ENCODE results near the gene ATP5PD. TPM values are rescaled to one million over a fixed set of nuclear protein-coding genes. Genes with fewer than 3 reads are reported as not detected.

The ATP5PD gene
- total RNA-seq, 1 experiment from 2014 or later = 344 TPM

- H2BK12ac ChIP-seq (ENCODE audit: insufficient read length, low read depth, low read length) = no peak overlapping the region
- no peak overlapping the region; the same call in 1 of the 2 replicates for H2BK15ac ChIP-seq (ENCODE audit: low read depth, low read length)
- H3K18ac ChIP-seq (ENCODE audit: insufficient read length, low read depth, low read length) = no peak overlapping the region
- no peak overlapping the region for H3K14ac ChIP-seq (ENCODE audit: insufficient read depth, low read length)
- no peak overlapping the region for H2BK120ac ChIP-seq (ENCODE audit: low read depth, low read length, poor library complexity, severe bottlenecking)
- no peak overlapping the region for H3K4ac ChIP-seq (ENCODE audit: low read depth, low read length)
- no peak overlapping the region for H3K23ac ChIP-seq (ENCODE audit: insufficient read length, low read depth, low read length)
- no peak overlapping the region for H2AFZ ChIP-seq (ENCODE audit: low read length)
- no peaks in the 10 kb centered on the region for H4K20me1 ChIP-seq (ENCODE audit: control insufficient read depth, insufficient read depth, insufficient read length)
- DNase-seq = no peak
- H2BK20ac ChIP-seq (ENCODE audit: low read depth, low read length, poor library complexity, severe bottlenecking) = no peak overlapping the region
- no peaks in the 10 kb centered on the region for H3K79me2 ChIP-seq (ENCODE audit: insufficient read depth, low read length)
- H3K27me3 ChIP-seq (ENCODE audit: insufficient read depth, low read length) = no peaks in the 10 kb centered on the region
- H4K5ac ChIP-seq (ENCODE audit: insufficient read length, low read depth, low read length) = no peak overlapping the region
- H3K27ac ChIP-seq (ENCODE audit: insufficient read length, low read depth, low read length) = peak overlapping the region; percentile 51
- Mint-ChIP-seq H3K27me3 (ENCODE audit: low read depth) (no peaks in the 10 kb centered on the region), H3K27ac (peak overlapping the region; percentile 57 to 78 (median 67); a peak in 5 of 7 replicates), H3K9me3 (peaks cover 0 to 2% of the 10 kb centered on the region in 2 experiments; a peak in 1 of 5 replicates), H3K36me3 (ENCODE audit: insufficient read depth in 1 of 3, low read depth in 3 of 3) (peaks cover 31 to 46% (median 43%) of the 10 kb centered on the region in 3 experiments; a peak in 6 of 7 replicates), H3K4me3 (peak overlapping the region in 1 of 2 experiments; percentile 31; a peak in 1 of 5 replicates), H3K4me1 (peaks cover 34 to 42% of the 10 kb centered on the region in 2 experiments)
- H2AK5ac ChIP-seq (ENCODE audit: insufficient read length, low read length) = no peak overlapping the region
- no peaks in the 10 kb centered on the region for H3K79me1 ChIP-seq (ENCODE audit: insufficient read depth, low read depth, low read length, poor library complexity, severe bottlenecking)
- H2BK5ac ChIP-seq (ENCODE audit: insufficient read length, low read length) = no peak overlapping the region
- H3T11ph ChIP-seq (ENCODE audit: low read length) = no peak overlapping the region
- H3K23me2 ChIP-seq (ENCODE audit: insufficient read length, low read depth, low read length, poor library complexity, severe bottlenecking) = no peaks in the 10 kb centered on the region
- no peak overlapping the region for H4K91ac ChIP-seq (ENCODE audit: insufficient read length, low read depth, low read length)
- H3K9ac ChIP-seq (ENCODE audit: extremely low read depth, insufficient read length, low read length) = no peak overlapping the region
- H4K8ac ChIP-seq (replicated peaks; ENCODE audit: insufficient read length, low read depth, low read length) = no peak overlapping the region
- H3K9me3 ChIP-seq (ENCODE audit: control insufficient read depth, low read depth, low read length) = no peaks in the 10 kb centered on the region
- TF ChIP-seq, protein P1, sequence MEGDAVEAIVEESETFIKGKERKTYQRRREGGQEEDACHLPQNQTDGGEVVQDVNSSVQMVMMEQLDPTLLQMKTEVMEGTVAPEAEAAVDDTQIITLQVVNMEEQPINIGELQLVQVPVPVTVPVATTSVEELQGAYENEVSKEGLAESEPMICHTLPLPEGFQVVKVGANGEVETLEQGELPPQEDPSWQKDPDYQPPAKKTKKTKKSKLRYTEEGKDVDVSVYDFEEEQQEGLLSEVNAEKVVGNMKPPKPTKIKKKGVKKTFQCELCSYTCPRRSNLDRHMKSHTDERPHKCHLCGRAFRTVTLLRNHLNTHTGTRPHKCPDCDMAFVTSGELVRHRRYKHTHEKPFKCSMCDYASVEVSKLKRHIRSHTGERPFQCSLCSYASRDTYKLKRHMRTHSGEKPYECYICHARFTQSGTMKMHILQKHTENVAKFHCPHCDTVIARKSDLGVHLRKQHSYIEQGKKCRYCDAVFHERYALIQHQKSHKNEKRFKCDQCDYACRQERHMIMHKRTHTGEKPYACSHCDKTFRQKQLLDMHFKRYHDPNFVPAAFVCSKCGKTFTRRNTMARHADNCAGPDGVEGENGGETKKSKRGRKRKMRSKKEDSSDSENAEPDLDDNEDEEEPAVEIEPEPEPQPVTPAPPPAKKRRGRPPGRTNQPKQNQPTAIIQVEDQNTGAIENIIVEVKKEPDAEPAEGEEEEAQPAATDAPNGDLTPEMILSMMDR (conservative IDR thresholded peaks at IDR 0.05) = no peak
- H3K4me1 ChIP-seq (ENCODE audit: insufficient read depth, low read length) = peaks cover 7% of the 10 kb centered on the region; the same call in 1 of the 2 replicates
- no peak overlapping the region for H3K56ac ChIP-seq (ENCODE audit: insufficient read length, low read depth, low read length)
- no peak overlapping the region for H3K4me2 ChIP-seq (ENCODE audit: insufficient read depth, insufficient read length, low read length)
- WGBS (ENCODE audit: extremely low coverage, insufficient read length, low lambda C conversion rate) = no CpG with 5 or more reads among the region's 12 CpGs
Observed at GRCh38 chr17:75041656-75042280, 5.0 kb downstream of the ATP5PD start.
